Measurements from ENCODE around the gene SNHG17.
A peak's percentile ranks its signal among the peaks of the same experiment; 100 is the strongest.
"Not testable (repeated sequence)": the region's sequence is repeated elsewhere in the genome, so short reads cannot be mapped to it uniquely, and the experiment has no call there.

SNHG17 gene

DNA sequence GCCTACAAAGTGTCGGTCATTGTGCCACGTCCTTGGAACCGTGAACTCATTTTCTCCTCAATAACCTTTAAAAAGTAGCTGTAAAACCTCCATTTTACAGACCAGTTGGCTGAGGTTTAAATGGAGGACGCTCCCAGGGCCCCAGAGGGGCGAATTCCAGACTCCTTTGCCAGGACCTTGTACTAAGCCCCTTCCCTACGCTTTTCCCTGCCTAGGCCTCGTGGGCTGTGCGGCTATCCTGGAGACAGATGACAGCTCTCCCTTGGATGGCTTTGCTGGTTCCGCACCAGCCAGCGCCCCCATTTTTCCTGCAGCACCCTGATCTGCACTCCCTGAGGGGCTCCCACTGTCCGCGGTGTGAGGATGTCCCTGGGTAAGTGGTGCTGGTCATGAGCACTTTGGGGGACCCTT is 12.1 kb upstream of the SNHG17 start:
- DNase-seq (ENCODE audit: insufficient read length, low spot score) (no peak), FAIRE-seq (no peak)
- TF ChIP-seq, protein P1, sequence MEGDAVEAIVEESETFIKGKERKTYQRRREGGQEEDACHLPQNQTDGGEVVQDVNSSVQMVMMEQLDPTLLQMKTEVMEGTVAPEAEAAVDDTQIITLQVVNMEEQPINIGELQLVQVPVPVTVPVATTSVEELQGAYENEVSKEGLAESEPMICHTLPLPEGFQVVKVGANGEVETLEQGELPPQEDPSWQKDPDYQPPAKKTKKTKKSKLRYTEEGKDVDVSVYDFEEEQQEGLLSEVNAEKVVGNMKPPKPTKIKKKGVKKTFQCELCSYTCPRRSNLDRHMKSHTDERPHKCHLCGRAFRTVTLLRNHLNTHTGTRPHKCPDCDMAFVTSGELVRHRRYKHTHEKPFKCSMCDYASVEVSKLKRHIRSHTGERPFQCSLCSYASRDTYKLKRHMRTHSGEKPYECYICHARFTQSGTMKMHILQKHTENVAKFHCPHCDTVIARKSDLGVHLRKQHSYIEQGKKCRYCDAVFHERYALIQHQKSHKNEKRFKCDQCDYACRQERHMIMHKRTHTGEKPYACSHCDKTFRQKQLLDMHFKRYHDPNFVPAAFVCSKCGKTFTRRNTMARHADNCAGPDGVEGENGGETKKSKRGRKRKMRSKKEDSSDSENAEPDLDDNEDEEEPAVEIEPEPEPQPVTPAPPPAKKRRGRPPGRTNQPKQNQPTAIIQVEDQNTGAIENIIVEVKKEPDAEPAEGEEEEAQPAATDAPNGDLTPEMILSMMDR (IDR thresholded peaks at IDR 0.05; ENCODE audit: insufficient read depth, missing control alignments), result no peak

GRCh38 chr20:38446441-38447209 is 11.5 kb upstream of the SNHG17 start:
- no peak for FAIRE-seq
- TF ChIP-seq, protein P1 (IDR thresholded peaks at IDR 0.05; ENCODE audit: insufficient read depth, missing control alignments), result peak; percentile 85
- DNase-seq (ENCODE audit: insufficient read length, low spot score), result peak; percentile 75

DNA sequence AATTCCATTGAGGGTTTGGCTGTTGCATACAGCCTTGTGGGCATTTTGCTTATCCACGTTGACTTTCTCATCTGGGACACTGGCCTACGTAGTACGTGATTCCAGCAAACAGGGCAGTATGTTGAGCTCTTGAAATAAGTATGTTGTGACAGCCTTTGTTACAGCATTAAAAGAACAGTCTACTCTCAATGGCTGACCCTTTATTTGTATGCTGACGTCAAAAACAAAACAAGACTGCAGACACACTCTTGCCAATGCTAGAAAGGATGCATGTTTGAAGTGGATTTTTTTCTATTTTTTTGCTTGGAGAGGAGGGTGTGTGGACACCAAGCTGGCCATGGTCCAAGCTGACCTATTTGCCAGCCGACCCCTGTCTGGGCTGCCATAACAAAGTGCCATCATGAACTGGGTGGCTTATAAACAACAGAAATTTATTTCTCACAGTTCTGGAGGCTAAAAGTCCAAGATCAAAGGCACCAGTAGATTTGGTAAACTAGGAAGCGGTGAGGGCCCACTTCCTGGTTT is 10.8 kb upstream of the SNHG17 start:
- FAIRE-seq (no peak), DNase-seq (ENCODE audit: insufficient read length, low spot score) (no peak)
- TF ChIP-seq, protein P1 (IDR thresholded peaks at IDR 0.05; ENCODE audit: insufficient read depth, missing control alignments), result no peak

- no peak for FAIRE-seq
- TF ChIP-seq, protein P1 (IDR thresholded peaks at IDR 0.05; ENCODE audit: insufficient read depth, missing control alignments), result no peak
- DNase-seq (ENCODE audit: insufficient read length, low spot score), result no peak
Observed at GRCh38 chr20:38445381-38445796, 10.3 kb upstream of the SNHG17 start.

DNA sequence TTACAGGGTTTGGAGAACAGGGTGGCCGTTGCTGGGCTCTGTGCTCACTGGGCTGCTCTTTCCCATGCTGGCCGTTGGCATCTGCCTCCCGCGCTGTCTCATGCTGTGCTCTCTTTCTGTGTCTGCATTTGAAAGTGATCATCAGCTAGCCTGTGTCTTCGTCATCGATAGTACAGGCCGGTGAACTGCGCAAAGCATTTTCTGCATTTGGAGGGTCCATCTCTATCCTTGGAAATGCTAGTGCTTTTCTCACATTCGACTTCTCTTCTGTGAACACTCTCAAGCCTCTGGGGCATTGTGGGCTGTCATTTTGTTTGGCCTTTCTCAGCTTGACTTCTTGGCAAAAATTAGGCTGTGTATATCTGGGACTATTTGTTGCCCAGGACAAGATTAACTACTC is 6.8 kb upstream of the SNHG17 start:
- FAIRE-seq, result no peak

DNA sequence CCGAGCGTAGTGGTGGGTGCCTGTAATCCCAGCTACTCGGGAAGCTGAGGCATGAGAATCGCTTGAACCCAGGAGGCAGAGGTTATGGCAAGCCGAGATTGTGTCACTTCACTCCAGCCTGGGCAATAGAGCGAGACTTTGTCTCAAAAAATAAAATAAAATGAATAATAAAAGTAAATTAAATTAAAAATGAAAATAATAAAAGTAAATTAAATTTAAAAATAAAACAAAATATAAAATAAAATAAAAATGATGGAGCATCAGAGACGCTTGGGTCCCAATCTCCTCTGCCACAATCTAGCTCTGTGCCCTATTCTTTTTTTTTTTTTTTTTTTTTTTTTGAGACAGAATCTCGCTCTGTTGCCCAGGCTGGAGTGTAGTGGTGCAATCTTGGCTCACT is 6.0 kb upstream of the SNHG17 start:
- FAIRE-seq; DNase-seq (ENCODE audit: insufficient read length, low spot score): not testable (repeated sequence)

More for the DNA sequence above, 6.8 kb upstream of the SNHG17 start:
- DNase-seq (ENCODE audit: insufficient read length, low spot score), result no peak
- TF ChIP-seq, protein P1 (IDR thresholded peaks at IDR 0.05; ENCODE audit: insufficient read depth, missing control alignments), result no peak

DNA sequence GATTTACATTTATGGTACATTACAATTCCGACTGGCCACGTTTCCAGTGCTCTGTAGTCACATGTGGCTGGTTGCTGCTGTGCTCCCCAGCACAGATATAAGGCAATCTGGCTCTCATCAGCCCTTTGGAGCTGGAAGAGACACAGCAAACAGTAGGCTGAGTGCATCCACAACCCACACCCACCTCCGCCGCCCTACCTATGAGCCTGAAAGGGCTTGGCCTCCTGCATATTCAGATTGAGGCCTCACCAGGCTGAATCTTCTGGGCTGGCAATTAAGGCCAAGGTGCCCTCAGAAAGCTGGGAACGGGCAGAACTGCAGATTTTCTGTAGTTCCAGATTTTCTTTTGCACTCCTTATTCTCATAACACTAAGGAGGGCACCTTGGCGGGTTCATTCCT is 2.7 kb upstream of the SNHG17 start:
- TF ChIP-seq, protein P1 (IDR thresholded peaks at IDR 0.05; ENCODE audit: insufficient read depth, missing control alignments), result no peak
- FAIRE-seq (no peak), DNase-seq (ENCODE audit: insufficient read length, low spot score) (no peak)
